Retina (tissue), 1 donor: ENCODE results near the gene RNPEP.
"Not testable (repeated sequence)": the region's sequence is repeated elsewhere in the genome, so short reads cannot be mapped to it uniquely, and the experiment has no call there.

ENCODE experiments used
- DNase-seq: peaks from one replicate; pipeline ENCODE4 v3.0.0-alpha.2; 2016

RNPEP gene, protein sequence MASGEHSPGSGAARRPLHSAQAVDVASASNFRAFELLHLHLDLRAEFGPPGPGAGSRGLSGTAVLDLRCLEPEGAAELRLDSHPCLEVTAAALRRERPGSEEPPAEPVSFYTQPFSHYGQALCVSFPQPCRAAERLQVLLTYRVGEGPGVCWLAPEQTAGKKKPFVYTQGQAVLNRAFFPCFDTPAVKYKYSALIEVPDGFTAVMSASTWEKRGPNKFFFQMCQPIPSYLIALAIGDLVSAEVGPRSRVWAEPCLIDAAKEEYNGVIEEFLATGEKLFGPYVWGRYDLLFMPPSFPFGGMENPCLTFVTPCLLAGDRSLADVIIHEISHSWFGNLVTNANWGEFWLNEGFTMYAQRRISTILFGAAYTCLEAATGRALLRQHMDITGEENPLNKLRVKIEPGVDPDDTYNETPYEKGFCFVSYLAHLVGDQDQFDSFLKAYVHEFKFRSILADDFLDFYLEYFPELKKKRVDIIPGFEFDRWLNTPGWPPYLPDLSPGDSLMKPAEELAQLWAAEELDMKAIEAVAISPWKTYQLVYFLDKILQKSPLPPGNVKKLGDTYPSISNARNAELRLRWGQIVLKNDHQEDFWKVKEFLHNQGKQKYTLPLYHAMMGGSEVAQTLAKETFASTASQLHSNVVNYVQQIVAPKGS

GRCh38 chr1:201982623-201983379 lies at the start of gene RNPEP:
Gene RNPEP, plus strand, starts transcription at chr1:201982648. Its CDS starts 19 bp downstream, at chr1:201982667.
- DNase-seq, result peak; percentile 88

- DNase-seq, result no peak
Observed at GRCh38 chr1:201933840-201934430, 48.5 kb upstream of the RNPEP start.

DNA sequence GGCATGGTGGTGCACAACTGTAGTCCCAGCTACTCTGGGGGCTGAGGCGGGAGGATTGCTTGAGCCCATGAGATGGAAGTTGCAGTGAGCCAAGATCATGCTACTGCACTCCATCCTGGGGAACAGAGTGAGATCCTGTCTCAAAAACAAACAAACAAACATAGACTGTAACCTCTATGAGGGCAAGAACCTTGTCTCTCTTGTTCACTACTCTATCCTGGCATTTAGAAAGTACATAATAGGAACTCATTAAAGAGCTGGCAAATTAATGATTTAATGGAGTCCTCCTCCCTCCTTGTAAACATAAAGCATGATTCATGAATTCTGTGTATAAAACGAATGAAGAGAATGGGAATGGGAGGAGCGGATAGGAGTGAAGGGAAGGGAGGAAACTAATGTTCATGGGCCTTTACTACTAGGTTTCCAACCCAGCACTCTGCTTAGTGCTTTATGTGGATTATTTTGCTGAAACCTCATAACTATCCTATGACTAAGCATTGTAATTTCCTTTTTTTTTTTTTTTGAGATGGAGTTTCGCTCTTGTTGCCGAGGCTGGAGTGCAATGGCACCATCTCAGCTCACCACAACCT lies 44.7 kb upstream of the RNPEP start:
- no peak for DNase-seq

DNA sequence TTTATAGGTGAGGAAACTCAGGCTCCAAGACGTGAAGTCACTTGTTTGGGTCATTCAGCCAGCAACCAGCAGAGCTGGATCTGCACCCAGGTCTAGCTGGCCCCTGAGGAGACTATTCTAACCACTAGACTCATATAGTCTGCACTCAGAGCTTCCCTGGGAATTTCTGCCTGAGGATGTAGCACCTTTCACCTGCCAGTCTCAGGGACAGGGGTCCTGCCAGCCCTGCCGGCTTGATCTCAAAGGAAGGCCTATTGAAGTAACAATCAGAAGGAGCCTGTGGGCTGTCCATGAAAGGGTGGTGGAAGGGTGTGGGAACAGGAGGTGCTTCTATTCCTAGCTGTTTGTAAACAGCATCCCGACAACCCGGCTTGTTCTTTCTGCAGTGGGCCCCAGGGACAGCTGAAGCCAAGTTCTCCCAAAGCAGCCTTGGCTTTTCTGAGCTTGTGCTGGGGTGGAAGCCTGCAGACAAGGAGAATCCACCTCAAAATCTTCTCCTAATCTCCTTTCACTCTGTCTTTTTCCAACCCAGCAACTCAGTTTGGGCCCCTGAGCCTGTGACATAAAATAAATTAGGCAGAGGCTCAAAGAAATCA lies 43.9 kb upstream of the RNPEP start:
- no peak for DNase-seq

DNA sequence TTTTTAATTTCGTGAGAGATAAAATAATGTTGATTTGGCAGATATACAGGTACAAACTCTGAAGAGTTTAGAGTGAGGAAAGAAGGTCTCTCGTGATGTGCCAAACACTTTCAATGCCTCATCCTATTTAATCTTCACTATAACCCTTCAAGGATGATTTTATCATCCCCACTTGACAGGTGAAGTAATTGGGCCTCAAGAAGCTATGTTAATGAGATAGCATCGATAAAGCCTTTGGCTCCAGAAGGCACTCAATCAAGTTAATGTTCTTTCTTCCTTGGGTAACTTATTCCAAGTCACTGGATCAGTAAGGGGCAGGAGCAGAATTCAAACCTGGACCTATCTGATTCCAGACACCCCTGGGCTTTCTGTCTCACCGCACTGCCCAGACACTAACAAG lies 43.3 kb upstream of the RNPEP start:
- DNase-seq, result no peak

GRCh38 chr1:201939574-201939973 lies 42.9 kb upstream of the RNPEP start:
- peak; percentile 38 for DNase-seq

GRCh38 chr1:201940316-201940715 lies 42.1 kb upstream of the RNPEP start:
- not testable (repeated sequence) for DNase-seq

GRCh38 chr1:201941420-201942128 lies 40.9 kb upstream of the RNPEP start:
- DNase-seq, result peak; percentile 59

DNA sequence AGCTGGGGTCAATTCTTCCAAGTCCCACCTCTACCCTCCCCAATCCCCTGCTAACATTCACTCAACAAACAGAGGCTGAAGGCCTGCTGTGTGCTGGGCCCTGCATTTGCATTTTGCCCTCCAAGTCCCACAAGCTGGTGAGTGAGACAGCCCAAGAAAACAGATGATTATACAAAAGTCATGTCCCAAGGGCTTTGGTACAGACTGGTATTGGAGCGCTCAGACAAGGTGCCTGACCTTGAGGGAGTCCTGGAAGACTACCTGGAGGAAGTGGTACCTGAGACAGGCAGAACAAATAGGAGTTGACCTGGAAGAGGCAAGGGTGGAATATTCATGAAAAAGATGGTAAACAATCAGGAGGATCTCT lies 40.3 kb upstream of the RNPEP start:
- DNase-seq, result no peak

- no peak for DNase-seq
Observed at GRCh38 chr1:201944002-201944401, 38.4 kb upstream of the RNPEP start.

DNA sequence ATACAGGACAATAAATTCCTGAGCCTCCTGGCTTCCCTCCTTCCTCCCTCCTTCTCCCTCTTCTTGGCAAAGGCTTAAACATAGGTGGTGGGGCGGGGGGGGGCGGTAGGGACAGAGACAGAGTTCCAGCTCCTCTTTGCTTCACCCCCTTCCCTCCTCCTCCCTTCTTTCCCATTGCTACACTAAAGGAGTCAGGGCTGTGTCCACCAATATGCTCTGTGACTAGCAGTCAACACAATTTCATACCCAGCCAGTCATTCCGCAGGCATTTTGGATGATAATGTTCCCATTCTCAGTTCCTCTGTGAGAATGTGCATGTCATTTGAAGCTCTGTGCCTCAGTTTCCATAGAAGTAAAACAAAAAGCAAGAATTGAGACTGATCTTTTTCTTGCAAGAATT lies 37.8 kb upstream of the RNPEP start:
- DNase-seq, result no peak

DNA sequence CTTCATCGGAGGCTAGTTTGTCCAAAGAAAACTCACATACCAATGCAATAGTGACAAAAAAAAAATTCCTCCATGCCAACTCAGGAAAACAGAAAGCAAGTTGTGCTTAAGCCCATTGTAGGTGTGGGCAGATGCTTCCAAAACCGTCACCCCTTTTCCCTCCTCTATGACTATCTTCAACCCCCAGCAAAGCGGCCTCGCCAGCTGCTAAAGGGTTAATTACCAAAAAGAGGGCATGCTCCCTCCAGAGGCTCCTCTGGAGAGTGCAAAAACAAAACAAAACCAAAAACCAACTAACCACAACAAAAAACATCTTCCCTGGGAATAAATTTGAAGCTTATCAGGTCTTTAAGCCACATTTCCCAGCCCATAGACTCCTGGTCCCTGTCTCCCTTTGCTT lies 37.3 kb upstream of the RNPEP start:
- DNase-seq, result no peak

DNA sequence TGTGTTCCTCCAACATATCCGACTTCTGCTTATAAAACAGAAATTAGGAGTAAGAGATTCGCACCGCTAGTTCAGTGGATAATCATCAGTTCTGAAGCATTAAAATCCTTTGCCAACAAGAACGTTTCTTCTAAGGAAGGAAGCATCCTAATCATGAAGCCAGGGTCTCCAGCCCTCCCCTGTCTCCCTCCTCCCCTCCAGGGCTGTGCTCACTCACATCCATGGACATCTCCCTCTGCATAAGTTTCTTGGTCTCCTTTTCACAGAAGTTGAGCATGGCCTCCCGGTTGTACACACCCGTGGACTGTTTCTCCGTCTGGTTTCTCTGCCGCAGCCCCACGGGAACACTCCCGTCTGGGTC lies 36.6 kb upstream of the RNPEP start:
- peak; percentile 10 for DNase-seq

DNA sequence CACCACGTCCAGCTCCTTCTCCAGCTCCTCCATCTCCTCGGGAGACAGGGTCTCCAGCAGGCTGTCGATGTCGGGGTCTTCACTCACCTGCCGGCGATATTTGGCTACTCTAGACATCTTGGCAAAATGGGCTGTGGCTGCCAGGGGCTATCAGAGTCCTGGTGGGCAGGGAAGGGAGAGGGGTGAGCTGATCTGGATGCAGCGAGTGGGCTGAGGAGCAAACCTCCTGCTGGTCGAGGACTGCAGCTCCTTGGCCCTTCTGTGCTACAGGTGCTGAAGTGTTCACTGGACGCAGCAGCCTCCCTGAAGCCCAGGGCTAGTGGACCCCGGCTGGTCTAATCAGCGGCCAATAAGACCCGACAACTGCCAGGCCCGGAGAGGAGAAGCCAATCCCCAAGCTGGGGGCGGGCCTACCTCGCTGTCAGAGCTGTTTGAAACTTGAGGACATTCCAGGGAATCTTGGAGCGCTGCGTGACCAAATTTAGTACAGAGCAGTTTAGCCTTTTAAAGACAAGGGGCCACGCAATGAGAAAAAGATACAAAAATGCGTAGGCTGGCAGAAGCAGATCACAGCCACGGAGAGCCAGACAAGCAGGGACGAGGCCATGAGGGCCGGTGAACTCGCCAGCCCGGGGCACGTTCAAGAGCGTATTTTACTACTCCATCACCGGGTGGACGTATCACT lies 36.1 kb upstream of the RNPEP start, which contains the start of gene LMOD1:
Gene LMOD1 (minus strand): TSS at position 325 of the 685 bp plus-strand sequence. CDS start 208 bp downstream, at position 117.
- DNase-seq, result peak; percentile 81

GRCh38 chr1:201947697-201948008 lies 34.8 kb upstream of the RNPEP start:
- no peak for DNase-seq

DNA sequence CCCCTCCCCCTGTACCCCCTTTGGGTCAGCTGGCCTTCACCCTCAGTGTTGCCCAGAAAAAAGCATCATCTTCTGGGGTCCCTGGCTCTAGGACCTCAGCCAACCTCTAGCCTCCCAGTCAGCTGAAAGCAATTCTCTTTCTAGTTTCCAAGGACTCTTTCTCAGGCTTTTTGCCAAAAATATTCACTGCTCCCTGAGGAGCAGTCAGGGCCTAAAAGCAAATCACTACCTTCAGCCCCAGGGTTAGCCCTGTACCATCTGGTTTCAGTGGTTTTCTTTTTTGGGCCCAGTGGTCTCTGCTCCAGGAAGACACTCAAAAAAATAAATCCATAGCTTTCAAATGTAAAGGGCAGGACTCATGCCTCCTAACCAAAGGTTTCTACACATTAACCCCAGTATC lies 33.0 kb upstream of the RNPEP start:
- DNase-seq, result no peak

- no peak for DNase-seq
Observed at GRCh38 chr1:201954263-201955008, 28.0 kb upstream of the RNPEP start.

GRCh38 chr1:201955009-201955728 lies 27.3 kb upstream of the RNPEP start, which contains the start of gene TIMM17A:
Gene TIMM17A, plus strand, starts transcription at chr1:201955503. Its CDS starts 24 bp downstream, at chr1:201955527.
- DNase-seq, result peak; percentile 95

DNA sequence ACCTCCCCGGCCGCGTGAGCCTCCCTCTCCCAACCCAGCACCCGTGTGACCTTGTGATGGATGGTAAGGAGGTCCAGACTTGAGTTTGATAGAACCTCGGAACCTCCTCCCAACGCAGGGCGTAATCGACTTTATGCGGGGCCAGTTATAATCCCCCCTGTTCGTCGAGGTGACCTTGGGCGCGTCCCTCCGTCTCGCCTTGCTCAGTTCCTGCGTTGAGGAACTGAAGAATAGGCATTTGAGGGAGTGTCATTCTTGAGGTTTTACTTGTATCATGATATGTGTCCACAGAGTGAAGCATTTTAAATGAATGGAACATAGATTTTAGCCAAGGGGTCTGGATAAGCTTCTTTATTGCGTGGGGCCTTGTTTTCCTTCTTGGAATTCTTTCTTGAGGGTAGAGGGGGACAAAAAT lies 26.7 kb upstream of the RNPEP start:
- DNase-seq, result no peak

- no peak for DNase-seq
Observed at GRCh38 chr1:201958348-201958747, 24.1 kb upstream of the RNPEP start.
